Lung (tissue), 12 donors: ENCODE results near the gene LRRC27. TPM values are rescaled to one million over a fixed set of nuclear protein-coding genes. Genes with fewer than 3 reads are reported as not detected.
A peak's percentile ranks its signal among the peaks of the same experiment; 100 is the strongest.
"Not testable (repeated sequence)": the region's sequence is repeated elsewhere in the genome, so short reads cannot be mapped to it uniquely, and the experiment has no call there.

ENCODE experiments used
- ATAC-seq: fragments of 200-7000 bp; cut with Tn5 transposase; one replicate; pipeline ENCODE4 v1.9.1; 2020; ENCODE audit warnings: moderate number of reproducible peaks; ENCODE audit not compliant: insufficient read depth, low FRiP score
- DNase-seq, 3 donors: peaks; one replicate each; pipeline ENCODE4 v3.0.0-alpha.2; 2013 to 2017
- H3K27ac ChIP-seq, 2 donors: one replicate each; pipeline ENCODE4 v1.5.1; 2013; ENCODE audit warnings: mild to moderate bottlenecking in 2 of 2, moderate library complexity in 2 of 2, control low read depth in 1 of 2, inconsistent platforms in 1 of 2, low read depth in 1 of 2, low read length in 1 of 2
- H3K27me3 ChIP-seq, 3 donors: one replicate each; pipeline ENCODE4 v1.5.1; 2013; ENCODE audit warnings: low read length in 2 of 3; ENCODE audit not compliant: control insufficient read depth in 3 of 3, insufficient read depth in 3 of 3
- H3K36me3 ChIP-seq, 4 donors: one replicate each; pipeline ENCODE4 v1.5.1; 2013; ENCODE audit warnings: low read length in 4 of 4, mild to moderate bottlenecking in 1 of 4, moderate library complexity in 1 of 4; ENCODE audit not compliant: control insufficient read depth in 4 of 4, insufficient read depth in 4 of 4
- H3K4me1 ChIP-seq, 5 donors: one replicate each; pipeline ENCODE4 v1.5.1; 2013; ENCODE audit warnings: low read length in 5 of 5, mild to moderate bottlenecking in 2 of 5, moderate library complexity in 1 of 5; ENCODE audit not compliant: control insufficient read depth in 5 of 5, insufficient read depth in 5 of 5
- H3K4me3 ChIP-seq: one replicate; pipeline ENCODE4 v1.5.1; 2013; ENCODE audit warnings: mild to moderate bottlenecking, control low read depth, moderate library complexity
- H3K9ac ChIP-seq, 2 donors: one replicate each; pipeline ENCODE4 v1.5.1; 2013; ENCODE audit warnings: low read length in 2 of 2, control low read depth in 1 of 2; ENCODE audit not compliant: insufficient read depth in 1 of 2
- H3K9me3 ChIP-seq, 4 donors: one replicate each; pipeline ENCODE4 v1.5.1; 2013; ENCODE audit warnings: low read length in 3 of 4, mild to moderate bottlenecking in 1 of 4, moderate library complexity in 1 of 4; ENCODE audit not compliant: control insufficient read depth in 4 of 4, insufficient read depth in 3 of 4
- CTCF ChIP-seq: IDR thresholded peaks from 2 replicates; pipeline ENCODE4 v1.5.1; 2012; ENCODE audit warnings: mild to moderate bottlenecking; ENCODE audit errors: control extremely low read depth, extremely low read depth
- WGBS, 2 donors: extraction: QIAGEN DNeasy Blood & Tissue Kit; methylation state at CpG; one replicate each; pipeline ENCODE4 v1.1.7; 2013; 5-methylcytosine and 5-hydroxymethylcytosine counted together
- polyA plus RNA-seq, 2 donors: library from polyadenylated mRNA; stranded (reverse); fragments of 200-250 nt; gene quantifications; one replicate each; pipeline ENCODE4 v1.2.1, GENCODE V29; 2013
- total RNA-seq, 2 donors: library from RNA; depleted of rRNA in 1 of 2; stranded (reverse); fragments of >200 nt in 1 of 2; gene quantifications; one replicate each; pipeline ENCODE4 v1.2.1, GENCODE V29; 2014 to 2021
- donor health status: control.
- donor health status: control.
- donor health status: Bipolar disorder and iron deficiency.
- donor health status: healthy.
- donor health status: DM: yes; HTN: yes; CAD: no.

LRRC27 gene
- total and polyA plus RNA-seq, 4 donors: 5.8 to 25.5 (median 17.2) TPM

GRCh38 chr10:132293813-132294520 lies 38.0 kb upstream of the LRRC27 start:
- ATAC-seq (no peak), DNase-seq (peak in 1 of 3 donors; percentile 7)
- peaks cover 0 to 13% (median 5%) of the 10 kb centered on the region in 5 donors for H3K4me1 ChIP-seq
- no peak overlapping the region for H3K9ac ChIP-seq
- no peak overlapping the region for H3K4me3 ChIP-seq
- H3K27ac ChIP-seq: no peak overlapping the region
- WGBS, 2 donors: 84 to 87% methylated on average over 25 of the region's 25 CpGs
- H3K9me3 ChIP-seq: no peaks in the 10 kb centered on the region
- peaks cover 0 to 2% (median 0%) of the 10 kb centered on the region in 3 donors for H3K27me3 ChIP-seq
- TF ChIP-seq CTCF: no peak
- no peaks in the 10 kb centered on the region for H3K36me3 ChIP-seq

GRCh38 chr10:132294561-132295318 lies 37.3 kb upstream of the LRRC27 start:
- ATAC-seq (no peak), DNase-seq (no peak)
- no peak for TF ChIP-seq CTCF
- Histone ChIP-seq H3K9me3 (no peaks in the 10 kb centered on the region), H3K4me3 (no peak overlapping the region), H3K9ac (no peak overlapping the region), H3K36me3 (no peaks in the 10 kb centered on the region), H3K4me1 (peaks cover 0 to 13% (median 5%) of the 10 kb centered on the region in 5 donors), H3K27me3 (peaks cover 0 to 2% (median 0%) of the 10 kb centered on the region in 3 donors), H3K27ac (no peak overlapping the region)
- WGBS, 2 donors: 75% methylated on average over 23 of the region's 23 CpGs

DNA sequence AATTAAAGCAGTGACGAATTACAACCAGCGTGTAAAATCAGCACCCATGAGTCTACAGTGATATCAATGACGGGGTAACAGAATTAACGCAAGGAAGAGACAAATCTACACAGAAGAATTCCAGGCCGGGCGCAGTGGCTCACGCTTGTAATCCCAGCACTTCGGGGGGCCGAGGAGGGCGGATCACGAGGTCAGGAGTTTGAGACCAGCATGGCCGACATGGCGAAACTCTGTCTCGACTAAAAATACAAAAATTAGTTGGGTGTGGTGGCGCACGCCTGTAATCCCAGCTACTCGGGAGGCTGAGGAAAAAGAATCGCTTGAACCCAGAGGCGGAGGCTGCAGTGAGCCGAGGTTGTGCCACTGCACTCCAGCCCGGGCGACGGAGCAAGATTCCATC lies 36.5 kb upstream of the LRRC27 start:
- not testable (repeated sequence) for DNase-seq, H3K9me3 ChIP-seq, ATAC-seq, H3K4me3 ChIP-seq, H3K27ac ChIP-seq, H3K9ac ChIP-seq, H3K36me3 ChIP-seq, H3K27me3 ChIP-seq
- WGBS, 2 donors: 95% methylated on average over 23 of the region's 23 CpGs
- peaks cover 0 to 13% (median 5%) of the 10 kb centered on the region in 5 donors for H3K4me1 ChIP-seq

DNA sequence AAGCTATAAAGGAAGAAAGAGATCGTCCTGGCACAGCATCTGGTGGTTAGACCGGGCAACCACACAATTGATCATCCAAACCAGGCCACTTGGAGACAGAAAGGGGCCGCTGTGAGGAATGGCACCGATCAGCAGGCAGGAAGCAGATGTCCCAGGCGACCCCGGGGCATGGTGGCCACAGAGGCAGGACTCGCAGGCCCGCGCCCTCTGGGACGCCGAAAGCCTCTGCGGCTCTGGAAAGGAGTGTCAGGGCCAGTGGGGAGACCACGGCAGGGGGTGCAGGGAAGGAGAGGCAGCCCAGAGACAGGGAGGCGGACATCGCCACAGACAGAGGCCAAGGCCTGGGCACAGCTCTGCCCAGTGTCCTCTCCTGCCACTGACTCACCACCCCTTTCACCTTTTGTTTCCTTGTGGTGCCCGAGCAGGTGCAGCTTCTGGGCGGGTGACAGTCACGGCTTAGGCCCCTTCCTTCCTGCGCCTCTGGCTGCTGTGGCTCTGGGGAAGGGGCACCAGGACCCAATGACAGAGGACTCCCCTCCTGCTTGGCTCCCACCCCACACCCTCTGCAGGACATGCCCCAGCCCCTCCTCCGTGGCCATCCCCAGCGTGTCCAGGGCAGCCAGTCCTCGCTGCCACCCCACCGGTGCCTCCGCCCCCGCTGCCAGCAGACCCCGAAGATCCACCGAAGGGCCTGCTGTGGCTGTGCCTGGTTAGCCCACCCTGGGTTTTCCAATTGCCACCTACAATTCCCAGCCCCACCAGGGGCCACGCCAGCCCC lies 35.1 kb upstream of the LRRC27 start:
- WGBS, 2 donors: 72 to 78% methylated on average over 27 to 28 of the region's 28 CpGs
- Histone ChIP-seq H3K4me1 (peaks cover 0 to 13% (median 5%) of the 10 kb centered on the region in 5 donors), H3K9me3 (no peaks in the 10 kb centered on the region), H3K36me3 (no peaks in the 10 kb centered on the region), H3K9ac (no peak overlapping the region), H3K27me3 (peaks cover 0 to 2% (median 0%) of the 10 kb centered on the region in 3 donors), H3K27ac (no peak overlapping the region), H3K4me3 (no peak overlapping the region)
- ATAC-seq: no peak
- DNase-seq: no peak
- no peak for TF ChIP-seq CTCF
